ENCODE results near the gene KRT9.

GRCh38 chr17:41583137-41584127 is 11.6 kb upstream of the KRT9 start:
- TF ChIP-seq CTCF (IDR thresholded peaks at IDR 0.05) (no peak), POLR2AphosphoS5 (IDR thresholded peaks at IDR 0.05) (no peak)
